Measurements from ENCODE around the gene HOXB4.
A peak's percentile ranks its signal among the peaks of the same experiment; 100 is the strongest.

Gene HOXB4

GRCh38 chr17:48541577-48542113 is 36.5 kb downstream of the HOXB4 start:
- Histone ChIP-seq H3K4ac (ENCODE audit: low read depth, low read length) (peak overlapping the region; percentile 95), H2AK5ac (ENCODE audit: low read length) (peak overlapping the region; percentile 11), H3K79me1 (ENCODE audit: low read length) (peaks cover 50% of the 10 kb centered on the region), H2BK5ac (ENCODE audit: low read depth, low read length, poor library complexity) (peak overlapping the region; percentile 99), H4K12ac (ENCODE audit: low read depth, low read length) (peak overlapping the region; percentile 74), H3K27me3 (ENCODE audit: insufficient read depth, low read length) (no peaks in the 10 kb centered on the region), H3K23ac (ENCODE audit: low read length) (no peak overlapping the region), H2BK120ac (ENCODE audit: insufficient read depth, low read length, poor library complexity) (peak overlapping the region; percentile 96), H3K18ac (ENCODE audit: low read length) (peak overlapping the region; percentile 99), H3K9me3 (ENCODE audit: insufficient read depth, low read depth, low read length) (no peaks in the 10 kb centered on the region), H4K91ac (ENCODE audit: low read depth, low read length) (peak overlapping the region; percentile 80), H3K14ac (ENCODE audit: low read length) (peak overlapping the region; percentile 98), H2BK12ac (ENCODE audit: low read length) (peak overlapping the region; percentile 88), H4K8ac (ENCODE audit: low read depth, low read length) (peak overlapping the region; percentile 82), H3K27ac (ENCODE audit: low read depth, low read length) (peak overlapping the region; percentile 94), H3K4me1 (ENCODE audit: control insufficient read depth in 1 of 2, insufficient read depth in 2 of 2, low read length in 2 of 2) (peaks cover 8 to 23% of the 10 kb centered on the region in 2 experiments), H3K9ac (ENCODE audit: low read length) (peak overlapping the region; percentile 90), H2AFZ (ENCODE audit: insufficient read depth, low read length, poor library complexity) (peak overlapping the region; percentile 66), H3K36me3 (ENCODE audit: control insufficient read depth in 1 of 2, insufficient read depth in 2 of 2, low read length in 2 of 2) (peaks cover 2 to 10% of the 10 kb centered on the region in 2 experiments), H3K4me3 (ENCODE audit: low read depth, low read length) (peak overlapping the region; percentile 72), H3K4me2 (ENCODE audit: low read length) (peak overlapping the region; percentile 86), H3K79me2 (ENCODE audit: control insufficient read depth, insufficient read depth, low read length, poor library complexity) (peaks cover 28% of the 10 kb centered on the region)
- peak; percentile 15 to 16 for DNase-seq
- no CpG with 5 or more reads among the region's 36 CpGs for WGBS (ENCODE audit: extremely low coverage, insufficient coverage, insufficient read length)

- no peak for DNase-seq
- no peaks in the 10 kb centered on the region for H3K9me3 ChIP-seq (ENCODE audit: insufficient read depth, low read depth, low read length)
- WGBS (ENCODE audit: extremely low coverage, insufficient coverage, insufficient read length) = no CpG with 5 or more reads among the region's 12 CpGs
Measured at GRCh38 chr17:48541036-48541576, 37.0 kb downstream of the HOXB4 start.

GRCh38 chr17:48540213-48540612 is 37.9 kb downstream of the HOXB4 start:
- H3K18ac ChIP-seq (ENCODE audit: low read length) = no peak overlapping the region
- no peak overlapping the region for H3K4ac ChIP-seq (ENCODE audit: low read depth, low read length)
- no peak overlapping the region for H3K14ac ChIP-seq (ENCODE audit: low read length)
- H3K4me3 ChIP-seq (ENCODE audit: low read depth, low read length) = no peak overlapping the region
- H3K27me3 ChIP-seq (ENCODE audit: insufficient read depth, low read length) = no peaks in the 10 kb centered on the region
- H4K12ac ChIP-seq (ENCODE audit: low read depth, low read length) = no peak overlapping the region
- H3K27ac ChIP-seq (ENCODE audit: low read depth, low read length) = no peak overlapping the region
- no peak for DNase-seq
- peaks cover 41% of the 10 kb centered on the region for H3K79me1 ChIP-seq (ENCODE audit: low read length)
- H3K9ac ChIP-seq (ENCODE audit: low read length) = no peak overlapping the region
- H3K9me3 ChIP-seq (ENCODE audit: insufficient read depth, low read depth, low read length) = no peaks in the 10 kb centered on the region
- H3K4me2 ChIP-seq (ENCODE audit: low read length) = no peak overlapping the region
- H2BK5ac ChIP-seq (ENCODE audit: low read depth, low read length, poor library complexity) = no peak overlapping the region
- H2BK12ac ChIP-seq (ENCODE audit: low read length) = no peak overlapping the region
- peaks cover 2 to 12% of the 10 kb centered on the region in 2 experiments for H3K4me1 ChIP-seq (ENCODE audit: control insufficient read depth in 1 of 2, insufficient read depth in 2 of 2, low read length in 2 of 2)
- H2BK120ac ChIP-seq (ENCODE audit: insufficient read depth, low read length, poor library complexity) = no peak overlapping the region
- no CpG with 5 or more reads among the region's 1 CpG for WGBS (ENCODE audit: extremely low coverage, insufficient coverage, insufficient read length)
- H2AK5ac ChIP-seq (ENCODE audit: low read length) = no peak overlapping the region
- H3K23ac ChIP-seq (ENCODE audit: low read length) = no peak overlapping the region
- H4K91ac ChIP-seq (ENCODE audit: low read depth, low read length) = no peak overlapping the region
- no peak overlapping the region for H2AFZ ChIP-seq (ENCODE audit: insufficient read depth, low read length, poor library complexity)
- H3K79me2 ChIP-seq (ENCODE audit: control insufficient read depth, insufficient read depth, low read length, poor library complexity) = peaks cover 28% of the 10 kb centered on the region
- H4K8ac ChIP-seq (ENCODE audit: low read depth, low read length) = no peak overlapping the region
- H3K36me3 ChIP-seq (ENCODE audit: control insufficient read depth in 1 of 2, insufficient read depth in 2 of 2, low read length in 2 of 2) = peaks cover 2 to 10% of the 10 kb centered on the region in 2 experiments

More at GRCh38 chr17:48541036-48541576, 37.0 kb downstream of the HOXB4 start:
- peak overlapping the region; percentile 80 for H4K91ac ChIP-seq (ENCODE audit: low read depth, low read length)
- H4K12ac ChIP-seq (ENCODE audit: low read depth, low read length) = peak overlapping the region; percentile 74
- H3K4me2 ChIP-seq (ENCODE audit: low read length) = peak overlapping the region; percentile 86
- H3K4me3 ChIP-seq (ENCODE audit: low read depth, low read length) = peak overlapping the region; percentile 72
- H2BK120ac ChIP-seq (ENCODE audit: insufficient read depth, low read length, poor library complexity) = peak overlapping the region; percentile 96
- H3K79me2 ChIP-seq (ENCODE audit: control insufficient read depth, insufficient read depth, low read length, poor library complexity) = peaks cover 28% of the 10 kb centered on the region
- peak overlapping the region; percentile 97 for H2AK5ac ChIP-seq (ENCODE audit: low read length)
- no peak overlapping the region for H3K23ac ChIP-seq (ENCODE audit: low read length)
- peaks cover 3 to 18% of the 10 kb centered on the region in 2 experiments for H3K4me1 ChIP-seq (ENCODE audit: control insufficient read depth in 1 of 2, insufficient read depth in 2 of 2, low read length in 2 of 2)
- peak overlapping the region; percentile 99 for H3K18ac ChIP-seq (ENCODE audit: low read length)
- H3K14ac ChIP-seq (ENCODE audit: low read length) = peak overlapping the region; percentile 98
- peak overlapping the region; percentile 88 for H2BK12ac ChIP-seq (ENCODE audit: low read length)
- H2AFZ ChIP-seq (ENCODE audit: insufficient read depth, low read length, poor library complexity) = peak overlapping the region; percentile 66
- peak overlapping the region; percentile 99 for H2BK5ac ChIP-seq (ENCODE audit: low read depth, low read length, poor library complexity)
- H3K9ac ChIP-seq (ENCODE audit: low read length) = peak overlapping the region; percentile 75
- H3K79me1 ChIP-seq (ENCODE audit: low read length) = peaks cover 45% of the 10 kb centered on the region
- peaks cover 2 to 10% of the 10 kb centered on the region in 2 experiments for H3K36me3 ChIP-seq (ENCODE audit: control insufficient read depth in 1 of 2, insufficient read depth in 2 of 2, low read length in 2 of 2)
- no peaks in the 10 kb centered on the region for H3K27me3 ChIP-seq (ENCODE audit: insufficient read depth, low read length)
- peak overlapping the region; percentile 94 for H3K27ac ChIP-seq (ENCODE audit: low read depth, low read length)
- peak overlapping the region; percentile 82 for H4K8ac ChIP-seq (ENCODE audit: low read depth, low read length)
- peak overlapping the region; percentile 95 for H3K4ac ChIP-seq (ENCODE audit: low read depth, low read length)

- Histone ChIP-seq H2AK5ac (ENCODE audit: low read length) (no peak overlapping the region), H3K4me2 (ENCODE audit: low read length) (no peak overlapping the region), H2BK120ac (ENCODE audit: insufficient read depth, low read length, poor library complexity) (no peak overlapping the region), H3K23ac (ENCODE audit: low read length) (no peak overlapping the region), H3K36me3 (ENCODE audit: control insufficient read depth in 1 of 2, insufficient read depth in 2 of 2, low read length in 2 of 2) (peaks cover 2 to 10% of the 10 kb centered on the region in 2 experiments), H3K18ac (ENCODE audit: low read length) (no peak overlapping the region), H2AFZ (ENCODE audit: insufficient read depth, low read length, poor library complexity) (no peak overlapping the region), H3K27me3 (ENCODE audit: insufficient read depth, low read length) (no peaks in the 10 kb centered on the region), H2BK5ac (ENCODE audit: low read depth, low read length, poor library complexity) (no peak overlapping the region), H3K4me1 (ENCODE audit: control insufficient read depth in 1 of 2, insufficient read depth in 2 of 2, low read length in 2 of 2) (peaks cover 2 to 9% of the 10 kb centered on the region in 2 experiments), H3K79me2 (ENCODE audit: control insufficient read depth, insufficient read depth, low read length, poor library complexity) (peaks cover 25% of the 10 kb centered on the region), H3K14ac (ENCODE audit: low read length) (no peak overlapping the region), H3K4me3 (ENCODE audit: low read depth, low read length) (no peak overlapping the region), H3K27ac (ENCODE audit: low read depth, low read length) (no peak overlapping the region), H4K8ac (ENCODE audit: low read depth, low read length) (no peak overlapping the region), H3K9me3 (ENCODE audit: insufficient read depth, low read depth, low read length) (no peaks in the 10 kb centered on the region), H3K4ac (ENCODE audit: low read depth, low read length) (no peak overlapping the region), H2BK12ac (ENCODE audit: low read length) (peak overlapping the region; percentile 55), H4K91ac (ENCODE audit: low read depth, low read length) (no peak overlapping the region), H3K79me1 (ENCODE audit: low read length) (peaks cover 34% of the 10 kb centered on the region), H4K12ac (ENCODE audit: low read depth, low read length) (no peak overlapping the region), H3K9ac (ENCODE audit: low read length) (no peak overlapping the region)
- no CpG with 5 or more reads among the region's 4 CpGs for WGBS (ENCODE audit: extremely low coverage, insufficient coverage, insufficient read length)
- no peak for DNase-seq
Measured at GRCh38 chr17:48539177-48539576, 39.0 kb downstream of the HOXB4 start.

All from trophoblast cell (in vitro differentiated cells and primary cell).